A549 treated with RU486 at 1 μM for 4 hours (cell line): ENCODE measurements around the gene NUF2. TPM values are rescaled to one million over a fixed set of nuclear protein-coding genes. Genes with fewer than 3 reads are reported as not detected.

Experiments
- total RNA-seq: library from RNA; stranded (reverse); fragments of 200-300 nt; extraction: Qiagen RNA extraction; gene quantifications from 5 replicates; pipeline ENCODE4 v1.2.3, GENCODE V29; 2022; ENCODE audit warnings: low read depth

Gene NUF2
- 14.4 to 31.5 TPM (median 28.8 TPM) in 5 replicates for total RNA-seq

DNA sequence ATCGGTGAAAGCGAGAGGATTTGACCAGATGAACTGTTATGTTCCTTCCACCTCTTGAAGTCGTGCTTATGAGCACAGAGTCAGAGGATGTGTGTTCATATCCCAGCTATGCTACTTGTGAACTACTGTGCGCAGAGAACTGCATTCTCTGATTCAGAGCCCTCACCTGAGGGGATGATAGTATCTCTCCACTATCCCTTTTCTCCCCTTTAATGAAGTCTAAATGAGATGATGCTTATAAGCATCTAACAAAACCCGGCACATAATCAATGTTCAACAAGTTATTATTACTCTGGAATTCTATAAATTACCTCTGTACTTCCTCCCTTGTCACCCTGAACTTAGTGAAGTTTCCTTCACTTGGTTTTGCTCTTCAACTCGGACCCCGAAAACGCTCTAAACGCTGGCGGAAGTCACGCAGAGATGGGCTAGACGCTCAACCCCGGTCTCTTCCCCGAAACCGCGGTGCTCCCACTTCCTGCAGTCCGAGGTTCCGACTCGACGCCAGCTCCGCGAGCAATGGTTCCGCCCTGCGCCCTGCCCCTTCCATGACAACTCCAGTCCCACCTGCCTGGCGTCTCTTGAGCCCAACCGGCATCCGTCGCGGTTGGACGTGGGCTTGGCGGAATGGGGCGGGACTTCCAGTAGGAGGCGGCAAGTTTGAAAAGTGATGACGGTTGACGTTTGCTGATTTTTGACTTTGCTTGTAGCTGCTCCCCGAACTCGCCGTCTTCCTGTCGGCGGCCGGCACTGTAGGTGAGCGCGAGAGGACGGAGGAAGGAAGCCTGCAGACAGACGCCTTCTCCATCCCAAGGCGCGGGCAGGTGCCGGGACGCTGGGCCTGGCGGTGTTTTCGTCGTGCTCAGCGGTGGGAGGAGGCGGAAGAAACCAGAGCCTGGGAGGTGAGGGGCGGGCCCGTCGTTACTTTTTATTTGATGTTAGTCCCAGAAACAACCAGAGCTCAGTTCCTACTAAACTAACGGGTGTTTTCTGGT lies at the start of gene NUF2:
Gene NUF2, plus strand, starts transcription at position 644 of the 995 bp plus-strand sequence. CDS start 4,098 bp downstream, outside the sequence.

Other genes with a start within 250 kb of the NUF2 start
- gene RGS5, start 119.0 kb upstream of the NUF2 start, total RNA-seq, result 0.67 to 3.0 TPM (median 1.4 TPM) in 5 replicates